ENCODE results near the gene OPRM1. TPM values are rescaled to one million over a fixed set of nuclear protein-coding genes. Genes with fewer than 3 reads are reported as not detected.

Gene OPRM1
- polyA plus RNA-seq, 1 donor (not counting 4 experiments of a cell fraction or from before 2014, with no cell fraction given), result not detected

DNA sequence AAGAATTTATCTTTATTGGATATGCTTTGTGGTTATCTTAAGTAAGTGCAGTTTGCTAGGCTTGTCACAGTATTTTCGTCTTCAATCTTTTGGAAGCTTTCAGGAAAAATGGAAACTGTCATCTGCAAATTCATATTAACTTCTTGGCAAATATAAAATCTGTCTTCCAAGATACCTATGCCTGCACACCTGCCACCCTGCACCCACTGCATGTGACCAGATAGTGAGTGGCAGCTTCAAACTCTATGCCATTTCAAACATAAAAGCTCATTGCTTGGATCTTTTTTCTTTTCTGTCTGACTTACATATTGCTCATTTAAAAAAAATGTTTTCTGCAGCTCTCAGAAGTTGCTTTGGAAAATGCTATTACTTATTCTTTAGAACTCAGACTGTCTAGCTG is 14.1 kb downstream of the OPRM1 start:
- H4K20me1 ChIP-seq (ENCODE audit: control insufficient read depth, extremely low read depth, insufficient read depth, low read length), result no peaks in the 10 kb centered on the region
- no peaks in the 10 kb centered on the region for H3K9me3 ChIP-seq (ENCODE audit: control insufficient read depth, low read depth, low read length)
- H3K9ac ChIP-seq (ENCODE audit: control insufficient read depth, extremely low read depth, insufficient read depth, low read length), result no peak overlapping the region
- H3K4me3 ChIP-seq (ENCODE audit: control insufficient read depth in 2 of 3, extremely low read depth in 1 of 3, insufficient read depth in 2 of 3, low read depth in 1 of 3, low read length in 3 of 3), result no peak overlapping the region
- H3K27me3 ChIP-seq (ENCODE audit: control insufficient read depth, extremely low read depth, insufficient read depth, low read length), result no peaks in the 10 kb centered on the region
- no peaks in the 10 kb centered on the region for H3K9me1 ChIP-seq (ENCODE audit: control insufficient read depth, extremely low read depth, insufficient read depth, low read length)
- H3K27ac ChIP-seq (ENCODE audit: control insufficient read depth, insufficient read depth, low read length), result no peak overlapping the region
- no peaks in the 10 kb centered on the region for H3K4me1 ChIP-seq (ENCODE audit: control insufficient read depth, extremely low read depth, insufficient read depth, low read length)
- no peak overlapping the region for H2AFZ ChIP-seq (ENCODE audit: control insufficient read depth, low read length)
- H3K79me2 ChIP-seq (ENCODE audit: control insufficient read depth, insufficient read depth, low read length), result no peaks in the 10 kb centered on the region
- DNase-seq (ENCODE audit: low read depth, low spot score), result no peak
- H3K36me3 ChIP-seq (ENCODE audit: control insufficient read depth in 2 of 2, extremely low read depth in 1 of 2, insufficient read depth in 2 of 2, low read length in 2 of 2), result no peaks in the 10 kb centered on the region
- dilution Hi-C loops (cut with MboI; ENCODE audit: extremely low pct_ligation_motif_present, low sequenced_read_pairs), result no loop called here
- no peak for TF ChIP-seq EZH2 (IDR thresholded peaks at IDR 0.05; ENCODE audit: low read length)
- TF ChIP-seq, protein P1, sequence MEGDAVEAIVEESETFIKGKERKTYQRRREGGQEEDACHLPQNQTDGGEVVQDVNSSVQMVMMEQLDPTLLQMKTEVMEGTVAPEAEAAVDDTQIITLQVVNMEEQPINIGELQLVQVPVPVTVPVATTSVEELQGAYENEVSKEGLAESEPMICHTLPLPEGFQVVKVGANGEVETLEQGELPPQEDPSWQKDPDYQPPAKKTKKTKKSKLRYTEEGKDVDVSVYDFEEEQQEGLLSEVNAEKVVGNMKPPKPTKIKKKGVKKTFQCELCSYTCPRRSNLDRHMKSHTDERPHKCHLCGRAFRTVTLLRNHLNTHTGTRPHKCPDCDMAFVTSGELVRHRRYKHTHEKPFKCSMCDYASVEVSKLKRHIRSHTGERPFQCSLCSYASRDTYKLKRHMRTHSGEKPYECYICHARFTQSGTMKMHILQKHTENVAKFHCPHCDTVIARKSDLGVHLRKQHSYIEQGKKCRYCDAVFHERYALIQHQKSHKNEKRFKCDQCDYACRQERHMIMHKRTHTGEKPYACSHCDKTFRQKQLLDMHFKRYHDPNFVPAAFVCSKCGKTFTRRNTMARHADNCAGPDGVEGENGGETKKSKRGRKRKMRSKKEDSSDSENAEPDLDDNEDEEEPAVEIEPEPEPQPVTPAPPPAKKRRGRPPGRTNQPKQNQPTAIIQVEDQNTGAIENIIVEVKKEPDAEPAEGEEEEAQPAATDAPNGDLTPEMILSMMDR (optimal IDR thresholded peaks at IDR 0.05 in 1 of 3, IDR thresholded peaks at IDR 0.05 in 1 of 3, conservative IDR thresholded peaks at IDR 0.05 in 1 of 3; ENCODE audit: extremely low read depth in 1 of 3, insufficient read depth in 2 of 3, low read length in 3 of 3), result no peak
- H3K4me2 ChIP-seq (ENCODE audit: control insufficient read depth, extremely low read depth, insufficient read depth, low read depth, low read length), result no peak overlapping the region
- no peak for FAIRE-seq

- no peak overlapping the region for H3K4me3 ChIP-seq (ENCODE audit: control insufficient read depth in 2 of 3, extremely low read depth in 1 of 3, insufficient read depth in 2 of 3, low read depth in 1 of 3, low read length in 3 of 3)
- FAIRE-seq, result no peak
- H3K9me3 ChIP-seq (ENCODE audit: control insufficient read depth, low read depth, low read length), result no peaks in the 10 kb centered on the region
- H3K9ac ChIP-seq (ENCODE audit: control insufficient read depth, extremely low read depth, insufficient read depth, low read length), result no peak overlapping the region
- no peaks in the 10 kb centered on the region for H3K36me3 ChIP-seq (ENCODE audit: control insufficient read depth in 2 of 2, extremely low read depth in 1 of 2, insufficient read depth in 2 of 2, low read length in 2 of 2)
- H3K27me3 ChIP-seq (ENCODE audit: control insufficient read depth, extremely low read depth, insufficient read depth, low read length), result no peaks in the 10 kb centered on the region
- TF ChIP-seq, protein P1 (optimal IDR thresholded peaks at IDR 0.05 in 1 of 3, IDR thresholded peaks at IDR 0.05 in 1 of 3, conservative IDR thresholded peaks at IDR 0.05 in 1 of 3; ENCODE audit: extremely low read depth in 1 of 3, insufficient read depth in 2 of 3, low read length in 3 of 3), result no peak
- TF ChIP-seq EZH2 (IDR thresholded peaks at IDR 0.05; ENCODE audit: low read length), result no peak
- no peak overlapping the region for H2AFZ ChIP-seq (ENCODE audit: control insufficient read depth, low read length)
- H3K27ac ChIP-seq (ENCODE audit: control insufficient read depth, insufficient read depth, low read length), result no peak overlapping the region
- H4K20me1 ChIP-seq (ENCODE audit: control insufficient read depth, extremely low read depth, insufficient read depth, low read length), result no peaks in the 10 kb centered on the region
- H3K9me1 ChIP-seq (ENCODE audit: control insufficient read depth, extremely low read depth, insufficient read depth, low read length), result no peaks in the 10 kb centered on the region
- no peak for DNase-seq (ENCODE audit: low read depth, low spot score)
- no peak overlapping the region for H3K4me2 ChIP-seq (ENCODE audit: control insufficient read depth, extremely low read depth, insufficient read depth, low read depth, low read length)
- H3K79me2 ChIP-seq (ENCODE audit: control insufficient read depth, insufficient read depth, low read length), result no peaks in the 10 kb centered on the region
- dilution Hi-C loops (cut with MboI; ENCODE audit: extremely low pct_ligation_motif_present, low sequenced_read_pairs), result no loop called here
- H3K4me1 ChIP-seq (ENCODE audit: control insufficient read depth, extremely low read depth, insufficient read depth, low read length), result no peaks in the 10 kb centered on the region
Measured at GRCh38 chr6:154056536-154056935, 17.5 kb downstream of the OPRM1 start.
